GM12801 (cell line): ENCODE results near the gene CLDN5.

Experiments used
- TF ChIP-seq, protein P1 (sequence below): IDR thresholded peaks from one replicate; pipeline ENCODE4 v1.5.1; 2011; ENCODE audit warnings: control low read depth; ENCODE audit not compliant: insufficient read length; ENCODE audit errors: extremely low read depth

The CLDN5 gene

DNA sequence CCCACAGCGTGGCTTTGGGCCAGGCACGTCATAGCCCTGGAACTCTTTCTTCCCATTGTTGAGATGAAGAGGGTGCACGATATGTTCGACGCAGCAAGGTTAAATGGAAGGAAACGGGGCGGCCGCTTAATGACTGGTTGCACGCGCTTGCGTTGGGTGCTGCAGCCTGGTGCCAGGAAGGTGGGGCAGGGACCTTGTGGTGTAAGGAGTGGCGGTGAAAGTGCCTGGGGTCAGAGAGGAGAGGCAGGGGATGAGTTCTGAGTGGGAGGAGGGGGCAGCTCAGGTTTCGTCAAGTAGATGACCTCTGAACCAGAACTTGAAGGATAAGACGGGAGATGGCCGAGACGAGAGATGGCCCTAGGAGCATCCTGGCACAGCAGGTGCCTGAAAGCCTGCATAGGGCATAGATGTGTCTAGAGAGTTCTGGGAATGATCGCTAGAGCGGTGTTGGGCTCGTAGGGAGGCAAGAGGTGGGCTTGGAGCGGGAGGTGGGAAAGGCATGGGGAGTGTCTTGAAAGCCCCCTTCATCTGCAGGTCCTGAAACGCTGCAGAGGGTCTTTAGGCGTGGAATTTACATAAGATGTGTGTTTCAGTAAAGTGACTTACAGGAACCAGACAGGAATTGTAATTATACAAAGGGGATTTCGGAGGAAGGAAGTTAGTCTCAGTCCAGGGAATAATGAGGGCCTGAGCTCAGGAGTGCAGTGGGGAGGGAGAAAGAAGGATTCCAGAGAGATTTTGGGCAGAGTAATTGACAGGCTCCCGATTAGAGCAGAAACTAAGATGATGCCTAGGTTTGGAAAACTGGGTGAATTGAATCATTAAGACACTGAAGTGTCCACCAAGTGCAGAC is 43.2 kb upstream of the CLDN5 start:
- TF ChIP-seq, protein P1, sequence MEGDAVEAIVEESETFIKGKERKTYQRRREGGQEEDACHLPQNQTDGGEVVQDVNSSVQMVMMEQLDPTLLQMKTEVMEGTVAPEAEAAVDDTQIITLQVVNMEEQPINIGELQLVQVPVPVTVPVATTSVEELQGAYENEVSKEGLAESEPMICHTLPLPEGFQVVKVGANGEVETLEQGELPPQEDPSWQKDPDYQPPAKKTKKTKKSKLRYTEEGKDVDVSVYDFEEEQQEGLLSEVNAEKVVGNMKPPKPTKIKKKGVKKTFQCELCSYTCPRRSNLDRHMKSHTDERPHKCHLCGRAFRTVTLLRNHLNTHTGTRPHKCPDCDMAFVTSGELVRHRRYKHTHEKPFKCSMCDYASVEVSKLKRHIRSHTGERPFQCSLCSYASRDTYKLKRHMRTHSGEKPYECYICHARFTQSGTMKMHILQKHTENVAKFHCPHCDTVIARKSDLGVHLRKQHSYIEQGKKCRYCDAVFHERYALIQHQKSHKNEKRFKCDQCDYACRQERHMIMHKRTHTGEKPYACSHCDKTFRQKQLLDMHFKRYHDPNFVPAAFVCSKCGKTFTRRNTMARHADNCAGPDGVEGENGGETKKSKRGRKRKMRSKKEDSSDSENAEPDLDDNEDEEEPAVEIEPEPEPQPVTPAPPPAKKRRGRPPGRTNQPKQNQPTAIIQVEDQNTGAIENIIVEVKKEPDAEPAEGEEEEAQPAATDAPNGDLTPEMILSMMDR = no peak

GRCh38 chr22:19566279-19567156 is 42.3 kb upstream of the CLDN5 start:
- TF ChIP-seq, protein P1 = no peak

DNA sequence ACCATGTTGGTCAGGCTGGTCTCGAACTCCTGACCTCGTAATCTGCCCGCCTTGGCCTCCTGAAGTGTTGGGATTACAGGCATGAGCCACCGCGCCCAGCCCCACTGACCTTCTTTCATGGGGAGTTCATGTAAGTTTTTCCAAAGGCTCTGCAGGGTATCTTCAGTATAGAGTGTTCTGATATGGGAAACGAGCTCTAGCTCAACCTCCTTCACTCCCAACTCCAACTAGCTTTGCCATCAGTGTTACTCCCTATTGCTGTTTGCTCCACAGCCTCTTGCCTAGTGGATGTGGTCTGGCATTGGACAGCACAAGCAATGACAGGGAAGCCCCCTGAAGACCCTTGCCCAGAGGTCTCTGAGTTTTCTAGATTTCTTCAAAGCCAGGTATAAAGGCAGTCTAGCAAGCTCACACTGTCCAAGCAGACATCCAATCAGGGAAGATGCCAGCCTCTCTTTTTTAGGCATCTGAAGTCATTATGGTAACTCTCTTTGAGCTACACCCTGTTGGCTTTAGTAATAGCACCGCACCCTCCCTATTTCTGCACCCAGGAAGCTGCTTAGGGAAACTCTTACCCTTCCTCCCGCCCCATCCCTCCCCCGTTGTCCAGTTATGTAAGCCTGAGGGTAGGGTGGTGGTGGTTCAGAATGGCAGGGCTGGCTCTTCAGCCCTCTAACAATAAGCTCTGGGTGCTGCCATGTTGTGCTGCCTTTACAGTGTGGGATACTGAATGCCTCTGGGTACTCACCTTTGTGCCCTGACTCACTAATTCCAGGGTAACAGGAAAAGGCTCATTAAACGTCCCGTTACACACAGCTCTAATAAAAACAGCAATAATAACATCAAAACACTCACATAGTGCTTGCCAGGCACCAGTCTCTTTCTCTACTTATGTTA is 41.4 kb upstream of the CLDN5 start:
- TF ChIP-seq, protein P1 = no peak

GRCh38 chr22:19559956-19560355 is 35.7 kb upstream of the CLDN5 start:
- TF ChIP-seq, protein P1 = no peak

- TF ChIP-seq, protein P1 = no peak
These were observed 35.2 kb upstream of the CLDN5 start for GRCh38 chr22:19559324-19559811.

- TF ChIP-seq, protein P1 = no peak
These were observed 32.8 kb upstream of the CLDN5 start for GRCh38 chr22:19556963-19557545.
